Stomach smooth muscle (tissue), 2 donors: ENCODE results near the gene ABCC6.
"Not testable (repeated sequence)": the region's sequence is repeated elsewhere in the genome, so short reads cannot be mapped to it uniquely, and the experiment has no call there.

Source experiments
- H3K27ac ChIP-seq: one replicate; pipeline ENCODE4 v1.7.0; 2013; ENCODE audit warnings: mild to moderate bottlenecking, low read length, inconsistent platforms
- H3K27me3 ChIP-seq, 2 donors: one replicate each; pipeline ENCODE4 v1.7.0; 2013; ENCODE audit warnings: low read length in 2 of 2; ENCODE audit not compliant: insufficient read depth in 2 of 2, control insufficient read depth in 1 of 2
- H3K36me3 ChIP-seq, 2 donors: one replicate each; pipeline ENCODE4 v1.7.0; 2013; ENCODE audit warnings: low read length in 2 of 2; ENCODE audit not compliant: control insufficient read depth in 2 of 2, insufficient read depth in 2 of 2
- H3K4me1 ChIP-seq: one replicate; pipeline ENCODE4 v1.7.0; 2013; ENCODE audit warnings: low read length; ENCODE audit not compliant: control insufficient read depth, insufficient read depth
- H3K4me3 ChIP-seq, 2 donors: one replicate each; pipeline ENCODE4 v1.7.0; 2013; ENCODE audit warnings: low read length in 2 of 2
- H3K9ac ChIP-seq, 2 donors: one replicate each; pipeline ENCODE4 v1.7.0; 2013; ENCODE audit warnings: low read length in 2 of 2, mild to moderate bottlenecking in 1 of 2
- H3K9me3 ChIP-seq, 2 donors: one replicate each; pipeline ENCODE4 v1.7.0; 2013; ENCODE audit warnings: low read length in 2 of 2; ENCODE audit not compliant: control insufficient read depth in 2 of 2
- donor health status: healthy.
- donor health status: Pancreatic carcinoma.

ABCC6 gene

DNA sequence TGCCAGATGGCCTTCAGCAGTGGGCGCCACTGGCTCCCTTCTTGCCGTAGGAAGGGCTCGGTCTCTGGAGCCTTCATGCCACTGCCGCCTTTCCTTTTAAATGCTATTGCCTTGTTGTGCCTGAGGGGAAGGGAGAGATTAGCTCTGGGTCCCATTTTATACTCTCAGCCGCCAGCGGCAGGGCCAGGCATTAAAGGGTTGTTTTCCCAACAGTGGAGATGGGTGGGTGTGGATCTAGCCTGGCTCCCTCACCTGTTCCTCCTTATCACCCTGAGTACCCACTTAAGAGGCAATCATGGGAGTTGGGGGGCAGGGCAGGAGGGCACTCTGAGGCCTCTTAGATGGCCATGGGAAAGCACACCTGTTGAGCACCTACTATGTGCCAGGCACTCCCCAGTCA is 19.8 kb downstream of the ABCC6 start:
- not testable (repeated sequence) for H3K4me3 ChIP-seq, H3K9me3 ChIP-seq, H3K4me1 ChIP-seq, H3K27ac ChIP-seq, H3K36me3 ChIP-seq, H3K27me3 ChIP-seq, H3K9ac ChIP-seq

DNA sequence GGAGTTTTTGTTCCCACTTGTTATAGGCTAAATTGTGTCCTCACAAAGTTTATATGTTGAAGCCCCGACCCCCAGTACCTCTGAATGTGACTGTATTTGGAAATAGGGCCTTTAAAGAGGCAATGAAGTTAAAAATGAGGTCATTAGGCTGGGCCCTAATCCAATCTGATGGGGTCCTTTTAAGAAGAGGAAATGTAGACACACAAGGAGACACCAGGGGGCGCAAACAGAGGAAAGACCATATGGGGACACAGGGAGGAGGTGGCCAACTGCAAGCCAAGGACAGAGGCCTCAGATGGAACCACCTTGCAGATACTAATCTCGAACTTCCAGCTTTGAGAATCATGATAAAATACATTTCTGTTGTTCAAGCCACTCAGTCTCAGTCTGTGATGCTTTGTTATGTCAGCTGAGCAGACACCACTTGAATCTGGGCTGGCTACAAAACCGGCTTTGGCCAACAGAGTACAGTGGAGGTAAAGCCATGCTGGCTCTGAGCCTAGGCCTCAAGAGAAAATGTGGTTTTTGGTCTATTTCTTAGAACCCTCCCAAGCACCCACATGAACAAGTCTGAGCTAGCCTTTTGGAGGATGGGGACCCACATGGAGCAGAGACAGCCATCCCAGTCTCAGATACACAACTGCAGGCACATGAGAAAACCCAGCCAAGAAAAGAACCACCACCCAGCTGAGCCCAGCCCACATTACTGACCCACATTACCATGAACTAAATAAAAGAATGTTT is 20.7 kb downstream of the ABCC6 start:
- not testable (repeated sequence) for H3K4me1 ChIP-seq, H3K27ac ChIP-seq, H3K9ac ChIP-seq, H3K4me3 ChIP-seq, H3K36me3 ChIP-seq, H3K9me3 ChIP-seq, H3K27me3 ChIP-seq

GRCh38 chr16:16201880-16202279 is 21.4 kb downstream of the ABCC6 start:
- H3K4me3 ChIP-seq, H3K27ac ChIP-seq: not testable (repeated sequence)

GRCh38 chr16:16200391-16200790 is 22.9 kb downstream of the ABCC6 start:
- not testable (repeated sequence) for H3K27me3 ChIP-seq, H3K9me3 ChIP-seq, H3K27ac ChIP-seq, H3K4me1 ChIP-seq, H3K9ac ChIP-seq, H3K36me3 ChIP-seq, H3K4me3 ChIP-seq

More at GRCh38 chr16:16201880-16202279, 21.4 kb downstream of the ABCC6 start:
- H3K36me3 ChIP-seq, H3K9ac ChIP-seq, H3K4me1 ChIP-seq, H3K27me3 ChIP-seq, H3K9me3 ChIP-seq: not testable (repeated sequence)

- not testable (repeated sequence) for H3K4me1 ChIP-seq, H3K9ac ChIP-seq, H3K36me3 ChIP-seq, H3K9me3 ChIP-seq, H3K27me3 ChIP-seq, H3K4me3 ChIP-seq, H3K27ac ChIP-seq
Measured at GRCh38 chr16:16199428-16199827, 23.9 kb downstream of the ABCC6 start.

- H3K4me3 ChIP-seq, result no peak overlapping the region
- H3K27me3 ChIP-seq, result no peaks in the 10 kb centered on the region
- no peak overlapping the region for H3K27ac ChIP-seq
- no peaks in the 10 kb centered on the region for H3K36me3 ChIP-seq
- H3K9me3 ChIP-seq, result no peaks in the 10 kb centered on the region
- H3K9ac ChIP-seq, result no peak overlapping the region
- H3K4me1 ChIP-seq, result peaks cover 4% of the 10 kb centered on the region
Measured at GRCh38 chr16:16197966-16198365, 25.3 kb downstream of the ABCC6 start.

- Histone ChIP-seq H3K9ac (no peak overlapping the region), H3K4me3 (no peak overlapping the region), H3K4me1 (peaks cover 4% of the 10 kb centered on the region), H3K36me3 (no peaks in the 10 kb centered on the region), H3K9me3 (no peaks in the 10 kb centered on the region), H3K27ac (no peak overlapping the region), H3K27me3 (no peaks in the 10 kb centered on the region)
Measured at GRCh38 chr16:16197331-16197730, 26.0 kb downstream of the ABCC6 start.

DNA sequence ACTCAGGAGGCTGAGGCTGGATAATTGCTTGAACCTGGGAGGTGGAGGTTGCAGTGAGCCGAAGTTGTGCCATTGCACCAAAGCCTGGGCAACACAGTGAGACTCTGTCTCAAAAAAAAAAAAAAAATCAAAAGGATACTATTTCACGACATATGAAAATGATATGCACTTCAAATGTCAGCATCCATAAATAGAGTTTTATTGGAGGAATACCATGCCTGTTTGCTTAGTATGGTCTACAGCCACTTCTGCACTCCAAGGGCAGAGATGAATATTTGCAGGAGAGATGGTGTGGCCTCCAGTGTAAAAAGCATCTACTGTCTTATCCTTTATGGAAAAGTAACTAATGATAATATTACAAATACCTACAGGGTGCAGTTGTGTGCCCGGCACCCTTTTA is 27.2 kb downstream of the ABCC6 start:
- Histone ChIP-seq H3K4me3 (no peak overlapping the region), H3K27me3 (no peaks in the 10 kb centered on the region), H3K27ac (no peak overlapping the region), H3K9me3 (no peaks in the 10 kb centered on the region), H3K9ac (no peak overlapping the region), H3K36me3 (no peaks in the 10 kb centered on the region), H3K4me1 (peaks cover 9% of the 10 kb centered on the region)

GRCh38 chr16:16191493-16192167 is 31.7 kb downstream of the ABCC6 start:
- H3K9ac ChIP-seq, result no peak overlapping the region
- no peak overlapping the region for H3K27ac ChIP-seq
- H3K4me3 ChIP-seq, result no peak overlapping the region
- H3K36me3 ChIP-seq, result peaks cover 0 to 2% of the 10 kb centered on the region in 2 donors
- H3K4me1 ChIP-seq, result peaks cover 9% of the 10 kb centered on the region
- no peaks in the 10 kb centered on the region for H3K27me3 ChIP-seq
- H3K9me3 ChIP-seq, result no peaks in the 10 kb centered on the region

GRCh38 chr16:16190966-16191365 is 32.3 kb downstream of the ABCC6 start:
- not testable (repeated sequence) for H3K4me1 ChIP-seq, H3K9ac ChIP-seq, H3K9me3 ChIP-seq, H3K36me3 ChIP-seq, H3K4me3 ChIP-seq, H3K27me3 ChIP-seq, H3K27ac ChIP-seq

- no peak overlapping the region for H3K4me3 ChIP-seq
Measured at GRCh38 chr16:16190546-16190945, 32.7 kb downstream of the ABCC6 start.

More at GRCh38 chr16:16190546-16190945, 32.7 kb downstream of the ABCC6 start:
- H3K9me3 ChIP-seq, result no peaks in the 10 kb centered on the region
- no peak overlapping the region for H3K9ac ChIP-seq
- peaks cover 0 to 2% of the 10 kb centered on the region in 2 donors for H3K36me3 ChIP-seq
- H3K4me1 ChIP-seq, result peaks cover 9% of the 10 kb centered on the region
- H3K27me3 ChIP-seq, result no peaks in the 10 kb centered on the region
- no peak overlapping the region for H3K27ac ChIP-seq
